HG02571 (cell line): ENCODE results near the gene INHBE.

Experiments used
- ATAC-seq: cut with Tn5 transposase; IDR thresholded peaks from one replicate; pipeline ENCODE4 v1.9.1; 2021; ENCODE audit warnings: mild to moderate bottlenecking, moderate library complexity; ENCODE audit not compliant: unreplicated experiment

The INHBE gene

GRCh38 chr12:57459750-57460467, 4.8 kb downstream of the INHBE start, which contains the start of gene GLI1:
Gene GLI1 (plus strand): TSS chr12:57459785. CDS start chr12:57463692, 3,907 bp downstream.
- no peak for ATAC-seq

- ATAC-seq = no peak
Observed at GRCh38 chr12:57460468-57460784, 5.3 kb downstream of the INHBE start.

DNA sequence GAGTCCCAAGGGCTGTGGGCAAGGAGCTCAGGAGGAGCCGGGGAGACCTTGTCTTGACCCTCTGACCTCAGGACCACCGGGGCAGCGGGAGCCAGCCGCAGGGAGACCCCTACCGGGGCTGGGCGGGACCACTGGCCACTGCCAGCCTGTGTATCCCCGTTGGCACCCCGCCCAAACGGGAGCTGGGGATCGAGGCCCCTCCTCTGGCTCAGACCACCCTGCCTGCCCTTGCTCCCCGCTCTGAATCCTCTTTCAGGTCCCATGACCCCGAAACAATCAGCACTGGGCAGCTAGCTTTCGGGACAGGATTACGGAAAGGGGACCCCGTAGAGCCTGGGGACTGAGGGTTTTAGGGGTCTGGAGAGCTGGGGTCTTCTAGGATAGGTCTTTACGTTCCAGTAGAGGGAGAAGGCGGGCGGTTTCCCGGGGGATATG, 5.8 kb downstream of the INHBE start:
- no peak for ATAC-seq

DNA sequence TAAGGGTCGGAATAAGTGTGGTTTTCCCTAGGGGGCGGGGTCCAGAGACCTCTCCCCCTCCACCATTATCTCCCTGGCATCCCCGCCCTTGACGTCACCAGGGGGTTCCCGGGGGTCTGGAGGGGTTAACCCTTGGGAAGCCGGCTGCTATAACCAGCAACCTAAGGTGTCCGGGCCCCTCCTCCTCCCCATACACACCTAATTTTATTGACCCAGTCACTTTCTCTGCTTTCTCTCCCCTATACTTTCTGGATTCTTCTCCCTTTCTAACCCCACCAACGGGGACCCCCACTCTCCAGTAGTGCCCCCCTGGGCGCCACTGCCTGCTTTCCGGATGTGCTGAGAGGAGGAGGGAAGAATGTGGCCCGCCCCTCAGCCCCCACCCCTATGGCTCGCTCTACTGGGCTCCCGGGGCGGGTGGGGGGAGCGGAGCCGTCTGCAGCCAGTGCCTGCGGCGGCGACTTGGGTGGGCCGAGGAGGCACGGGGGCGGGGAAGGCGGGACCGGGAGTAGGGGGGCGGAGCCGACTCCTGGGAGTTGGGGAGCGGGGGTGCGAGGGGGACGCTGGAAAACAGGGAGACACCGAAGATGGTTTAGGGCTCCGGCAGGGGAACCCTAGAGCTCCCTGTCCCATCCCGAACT, 6.3 kb downstream of the INHBE start:
- no peak for ATAC-seq

DNA sequence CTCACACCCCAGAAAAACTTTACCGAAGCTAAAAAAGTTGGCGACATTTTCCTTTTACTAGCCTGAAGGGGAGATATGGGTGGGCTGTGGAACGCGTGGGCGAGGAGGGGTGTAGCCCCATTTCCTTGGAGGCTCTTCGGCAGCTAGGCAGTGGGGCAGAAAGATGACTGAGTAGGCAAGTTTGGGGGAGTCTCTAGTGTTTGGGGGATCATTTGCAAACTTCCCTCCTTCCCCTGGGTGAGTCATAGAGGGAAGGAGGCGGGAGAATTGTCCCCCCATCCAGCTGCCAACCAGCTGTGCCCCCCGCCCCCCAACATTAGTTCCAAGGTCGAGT, 6.8 kb downstream of the INHBE start:
- ATAC-seq = no peak

DNA sequence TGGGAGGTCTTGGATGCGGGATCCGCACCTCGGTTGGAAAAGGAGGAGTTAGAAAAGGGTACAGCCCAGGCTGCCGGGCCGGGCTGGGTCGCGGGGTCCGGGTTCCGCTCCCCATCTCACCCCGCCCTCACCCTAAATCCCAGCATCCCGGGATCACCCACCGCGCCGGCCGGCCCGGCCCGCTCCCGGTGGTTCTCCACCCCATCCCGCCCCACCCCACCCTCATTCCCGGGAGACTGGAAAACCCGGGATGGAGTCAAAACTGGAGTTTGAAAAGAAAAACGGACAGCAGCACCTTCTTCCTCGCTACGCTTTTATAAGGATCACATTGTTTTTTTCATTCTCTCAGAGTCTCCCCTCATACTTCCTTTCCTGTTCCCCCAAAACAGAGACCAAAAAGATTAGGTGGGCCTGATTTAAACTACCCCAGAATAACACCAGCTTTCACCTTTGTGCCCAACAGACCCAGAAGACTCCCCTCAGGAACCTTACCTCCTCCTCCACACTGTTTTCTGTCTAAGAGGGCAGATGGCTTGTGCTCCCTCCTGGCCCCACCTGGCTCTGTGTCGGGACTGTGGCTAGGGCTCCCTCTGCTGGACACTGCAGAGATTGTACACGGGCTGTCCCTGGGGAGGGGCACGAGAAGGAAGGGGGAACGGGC, 7.3 kb downstream of the INHBE start:
- ATAC-seq = peak; percentile 64

GRCh38 chr12:57462912-57463253, 7.8 kb downstream of the INHBE start:
- no peak for ATAC-seq

- ATAC-seq = no peak
Observed at GRCh38 chr12:57464569-57464968, 9.5 kb downstream of the INHBE start.

- ATAC-seq = no peak
Observed at GRCh38 chr12:57465030-57465746, 10.1 kb downstream of the INHBE start.

DNA sequence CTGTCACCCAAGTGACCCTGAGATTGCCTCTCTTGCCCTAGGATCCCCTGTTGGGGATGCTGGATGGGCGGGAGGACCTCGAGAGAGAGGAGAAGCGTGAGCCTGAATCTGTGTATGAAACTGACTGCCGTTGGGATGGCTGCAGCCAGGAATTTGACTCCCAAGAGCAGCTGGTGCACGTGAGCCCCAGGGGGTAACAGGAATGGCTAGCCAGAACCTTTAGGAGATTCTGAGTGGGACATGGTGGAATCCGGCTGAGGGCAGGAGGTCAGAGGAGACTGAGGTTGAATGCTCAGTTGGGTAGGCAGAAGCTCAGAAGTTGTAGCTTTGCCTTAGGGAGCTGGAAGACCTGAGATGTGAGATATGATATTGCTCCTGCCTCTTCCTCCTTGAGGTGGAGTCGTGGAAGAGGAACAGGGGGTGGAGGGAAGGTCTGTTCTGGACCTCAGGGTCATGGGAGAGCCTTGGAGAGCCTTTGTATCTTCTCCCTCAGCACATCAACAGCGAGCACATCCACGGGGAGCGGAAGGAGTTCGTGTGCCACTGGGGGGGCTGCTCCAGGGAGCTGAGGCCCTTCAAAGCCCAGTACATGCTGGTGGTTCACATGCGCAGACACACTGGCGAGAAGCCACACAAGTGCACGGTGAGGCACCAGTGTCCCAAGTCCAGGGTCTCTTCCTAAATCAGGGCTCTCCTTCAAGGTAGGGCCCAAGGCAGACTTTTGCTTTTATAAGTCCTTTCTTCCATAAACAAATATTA, 10.8 kb downstream of the INHBE start:
- ATAC-seq = no peak

GRCh38 chr12:57467212-57467874, 12.2 kb downstream of the INHBE start:
- no peak for ATAC-seq

DNA sequence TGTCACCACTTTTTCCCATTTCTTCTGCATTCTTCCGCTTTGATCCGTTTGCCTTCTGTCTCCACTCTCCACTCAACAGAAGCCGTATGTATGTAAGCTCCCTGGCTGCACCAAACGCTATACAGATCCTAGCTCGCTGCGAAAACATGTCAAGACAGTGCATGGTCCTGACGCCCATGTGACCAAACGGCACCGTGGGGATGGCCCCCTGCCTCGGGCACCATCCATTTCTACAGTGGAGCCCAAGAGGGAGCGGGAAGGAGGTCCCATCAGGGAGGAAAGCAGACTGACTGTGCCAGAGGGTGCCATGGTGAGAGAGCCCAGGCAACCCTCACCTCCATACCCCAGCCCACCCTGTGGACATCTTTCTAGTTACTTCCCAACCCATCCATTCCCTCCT, 12.8 kb downstream of the INHBE start:
- ATAC-seq = no peak

GRCh38 chr12:57469296-57470164, 14.4 kb downstream of the INHBE start:
- ATAC-seq = no peak

DNA sequence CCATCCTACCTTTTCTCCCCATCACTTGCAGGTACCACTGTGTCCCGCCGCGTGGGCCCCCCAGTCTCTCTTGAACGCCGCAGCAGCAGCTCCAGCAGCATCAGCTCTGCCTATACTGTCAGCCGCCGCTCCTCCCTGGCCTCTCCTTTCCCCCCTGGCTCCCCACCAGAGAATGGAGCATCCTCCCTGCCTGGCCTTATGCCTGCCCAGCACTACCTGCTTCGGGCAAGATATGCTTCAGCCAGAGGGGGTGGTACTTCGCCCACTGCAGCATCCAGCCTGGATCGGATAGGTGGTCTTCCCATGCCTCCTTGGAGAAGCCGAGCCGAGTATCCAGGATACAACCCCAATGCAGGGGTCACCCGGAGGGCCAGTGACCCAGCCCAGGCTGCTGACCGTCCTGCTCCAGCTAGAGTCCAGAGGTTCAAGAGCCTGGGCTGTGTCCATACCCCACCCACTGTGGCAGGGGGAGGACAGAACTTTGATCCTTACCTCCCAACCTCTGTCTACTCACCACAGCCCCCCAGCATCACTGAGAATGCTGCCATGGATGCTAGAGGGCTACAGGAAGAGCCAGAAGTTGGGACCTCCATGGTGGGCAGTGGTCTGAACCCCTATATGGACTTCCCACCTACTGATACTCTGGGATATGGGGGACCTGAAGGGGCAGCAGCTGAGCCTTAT, 15.3 kb downstream of the INHBE start:
- no peak for ATAC-seq

DNA sequence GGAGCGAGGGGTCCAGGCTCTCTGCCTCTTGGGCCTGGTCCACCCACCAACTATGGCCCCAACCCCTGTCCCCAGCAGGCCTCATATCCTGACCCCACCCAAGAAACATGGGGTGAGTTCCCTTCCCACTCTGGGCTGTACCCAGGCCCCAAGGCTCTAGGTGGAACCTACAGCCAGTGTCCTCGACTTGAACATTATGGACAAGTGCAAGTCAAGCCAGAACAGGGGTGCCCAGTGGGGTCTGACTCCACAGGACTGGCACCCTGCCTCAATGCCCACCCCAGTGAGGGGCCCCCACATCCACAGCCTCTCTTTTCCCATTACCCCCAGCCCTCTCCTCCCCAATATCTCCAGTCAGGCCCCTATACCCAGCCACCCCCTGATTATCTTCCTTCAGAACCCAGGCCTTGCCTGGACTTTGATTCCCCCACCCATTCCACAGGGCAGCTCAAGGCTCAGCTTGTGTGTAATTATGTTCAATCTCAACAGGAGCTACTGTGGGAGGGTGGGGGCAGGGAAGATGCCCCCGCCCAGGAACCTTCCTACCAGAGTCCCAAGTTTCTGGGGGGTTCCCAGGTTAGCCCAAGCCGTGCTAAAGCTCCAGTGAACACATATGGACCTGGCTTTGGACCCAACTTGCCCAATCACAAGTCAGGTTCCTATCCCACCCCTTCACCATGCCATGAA, 16.0 kb downstream of the INHBE start:
- no peak for ATAC-seq

DNA sequence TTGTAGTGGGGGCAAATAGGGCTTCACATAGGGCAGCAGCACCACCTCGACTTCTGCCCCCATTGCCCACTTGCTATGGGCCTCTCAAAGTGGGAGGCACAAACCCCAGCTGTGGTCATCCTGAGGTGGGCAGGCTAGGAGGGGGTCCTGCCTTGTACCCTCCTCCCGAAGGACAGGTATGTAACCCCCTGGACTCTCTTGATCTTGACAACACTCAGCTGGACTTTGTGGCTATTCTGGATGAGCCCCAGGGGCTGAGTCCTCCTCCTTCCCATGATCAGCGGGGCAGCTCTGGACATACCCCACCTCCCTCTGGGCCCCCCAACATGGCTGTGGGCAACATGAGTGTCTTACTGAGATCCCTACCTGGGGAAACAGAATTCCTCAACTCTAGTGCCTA, 16.6 kb downstream of the INHBE start:
- no peak for ATAC-seq

DNA sequence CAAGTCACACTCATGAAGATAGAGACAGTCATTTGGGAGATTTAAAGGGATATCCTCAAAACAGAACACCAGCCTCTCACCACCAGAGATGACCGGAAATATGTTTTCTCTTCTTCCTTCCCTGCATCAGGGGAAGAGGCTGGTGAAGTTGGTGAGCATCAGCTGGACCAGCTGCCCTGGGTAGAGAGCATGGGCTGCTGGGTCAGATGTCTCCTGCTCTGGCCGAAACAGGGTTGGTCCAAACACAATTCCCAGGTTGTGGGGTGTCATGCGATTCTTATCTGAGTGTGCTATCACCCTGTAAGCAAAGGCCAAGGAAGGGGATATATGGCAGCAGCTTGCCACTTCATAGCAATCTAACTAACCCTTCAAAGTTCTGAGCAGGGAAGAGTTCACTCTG, 17.3 kb downstream of the INHBE start:
- no peak for ATAC-seq

DNA sequence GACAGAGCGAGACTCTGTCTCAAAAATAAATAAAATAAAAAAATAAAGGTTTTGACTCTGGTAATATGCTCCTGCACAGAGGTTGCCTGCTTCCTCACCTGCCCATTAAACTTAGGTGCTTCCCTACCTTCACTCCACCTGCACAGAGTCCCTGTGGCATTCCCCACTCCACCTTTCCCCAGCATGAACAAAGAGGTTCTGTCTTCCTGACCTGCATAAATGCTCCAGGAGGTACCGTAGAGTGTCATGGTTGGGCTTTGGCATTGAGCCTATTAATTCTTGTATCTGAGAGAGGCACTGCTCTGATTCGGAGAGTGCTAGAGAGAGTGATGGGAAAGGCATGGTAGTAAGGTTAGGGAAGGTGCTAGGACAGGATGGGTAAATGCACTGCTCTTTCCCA, 18.3 kb downstream of the INHBE start:
- no peak for ATAC-seq
